Middle frontal gyrus (tissue), 1 donor: ENCODE data around the gene ACVR2A.

ENCODE experiments used
- DNase-seq: peaks from one replicate; pipeline ENCODE4 v3.0.0-alpha.2; 2015; ENCODE audit warnings: low spot score; ENCODE audit errors: extremely low spot score

The ACVR2A gene

GRCh38 chr2:147854557-147855134 is 9.8 kb downstream of the ACVR2A start:
- no peak for DNase-seq

GRCh38 chr2:147855316-147855715 is 10.5 kb downstream of the ACVR2A start:
- no peak for DNase-seq

- no peak for DNase-seq
Observed at GRCh38 chr2:147855977-147856376, 11.1 kb downstream of the ACVR2A start.

- no peak for DNase-seq
Observed at GRCh38 chr2:147860009-147860408, 15.2 kb downstream of the ACVR2A start.

GRCh38 chr2:147862859-147863516 is 18.2 kb downstream of the ACVR2A start:
- no peak for DNase-seq

- no peak for DNase-seq
Observed at GRCh38 chr2:147863835-147864234, 19.0 kb downstream of the ACVR2A start.

GRCh38 chr2:147865560-147865959 is 20.7 kb downstream of the ACVR2A start:
- no peak for DNase-seq

GRCh38 chr2:147867050-147867449 is 22.2 kb downstream of the ACVR2A start:
- DNase-seq: no peak

GRCh38 chr2:147869934-147870333 is 25.1 kb downstream of the ACVR2A start:
- no peak for DNase-seq

- no peak for DNase-seq
Observed at GRCh38 chr2:147872967-147873366, 28.1 kb downstream of the ACVR2A start.

GRCh38 chr2:147873859-147874483 is 29.1 kb downstream of the ACVR2A start:
- no peak for DNase-seq

GRCh38 chr2:147879846-147880245 is 35.0 kb downstream of the ACVR2A start:
- no peak for DNase-seq

- DNase-seq: no peak
Observed at GRCh38 chr2:147882631-147883030, 37.8 kb downstream of the ACVR2A start.

GRCh38 chr2:147884830-147885229 is 40.0 kb downstream of the ACVR2A start:
- DNase-seq: no peak

GRCh38 chr2:147886136-147886535 is 41.3 kb downstream of the ACVR2A start:
- no peak for DNase-seq

- DNase-seq: no peak
Observed at GRCh38 chr2:147888680-147889079, 43.9 kb downstream of the ACVR2A start.

- DNase-seq: no peak
Observed at GRCh38 chr2:147904051-147904450, 59.2 kb downstream of the ACVR2A start.

GRCh38 chr2:147909178-147909577 is 64.3 kb downstream of the ACVR2A start:
- DNase-seq: no peak

- peak; percentile 72 for DNase-seq
Observed at GRCh38 chr2:147910990-147911473, 66.2 kb downstream of the ACVR2A start.

- no peak for DNase-seq
Observed at GRCh38 chr2:147913701-147914480, 69.1 kb downstream of the ACVR2A start.

GRCh38 chr2:147916067-147916466 is 71.2 kb downstream of the ACVR2A start:
- no peak for DNase-seq

- no peak for DNase-seq
Observed at GRCh38 chr2:147916723-147917122, 71.9 kb downstream of the ACVR2A start.
